Fibroblast of lung (primary cell): ENCODE measurements around the gene CDCA8. TPM values are rescaled to one million over a fixed set of nuclear protein-coding genes. Genes with fewer than 3 reads are reported as not detected.

Experiments used
- DNase-seq, 2 donors: peaks; one replicate each; pipeline versions ENCODE4 v3.0.0 to v3.0.0-alpha.2; 2010; ENCODE audit warnings: low read depth in 2 of 2
- H2AFZ ChIP-seq: 2 replicates; pipeline ENCODE4 v1.5.1; 2012; ENCODE audit warnings: low read length, control low read depth, inconsistent platforms
- H3K27ac ChIP-seq: 2 replicates; pipeline ENCODE4 v1.5.1; 2011; ENCODE audit warnings: low read length, control low read depth; ENCODE audit not compliant: insufficient read depth
- H3K27me3 ChIP-seq: 2 replicates; pipeline ENCODE4 v1.5.1; 2011; ENCODE audit warnings: mild to moderate bottlenecking, low read length; ENCODE audit not compliant: control insufficient read depth, insufficient read depth
- H3K36me3 ChIP-seq: 2 replicates; pipeline ENCODE4 v1.5.1; 2011; ENCODE audit warnings: low read length; ENCODE audit not compliant: control insufficient read depth, insufficient read depth
- H3K4me1 ChIP-seq: 2 replicates; pipeline ENCODE4 v1.5.1; 2011; ENCODE audit warnings: low read length; ENCODE audit not compliant: control insufficient read depth, insufficient read depth; ENCODE audit errors: extremely low read depth
- H3K4me2 ChIP-seq: 2 replicates; pipeline ENCODE4 v1.5.1; 2011; ENCODE audit warnings: low read length, control low read depth; ENCODE audit not compliant: insufficient read depth; ENCODE audit errors: extremely low read depth
- H3K4me3 ChIP-seq, 4 experiments: fragments of 200-600 bp in 1 of 4; sonication (generic) in 1 of 4; replicated peaks in 1 of 4; 2 replicates each; pipeline ENCODE4 v1.5.1; 2011 to 2016; ENCODE audit warnings: low read length in 4 of 4, low read depth in 3 of 4, mild to moderate bottlenecking in 3 of 4, control low read depth in 2 of 4, inconsistent platforms in 1 of 4, mixed read lengths in 1 of 4; ENCODE audit not compliant: insufficient read depth in 1 of 4; ENCODE audit errors: control extremely low read depth in 1 of 4
- H3K79me2 ChIP-seq: 2 replicates; pipeline ENCODE4 v1.5.1; 2012; ENCODE audit warnings: mild to moderate bottlenecking, low read length, inconsistent platforms; ENCODE audit not compliant: control insufficient read depth, insufficient read depth
- H3K9ac ChIP-seq: 2 replicates; pipeline ENCODE4 v1.5.1; 2011; ENCODE audit warnings: mild to moderate bottlenecking, low read length, control low read depth; ENCODE audit not compliant: insufficient read depth
- H3K9me3 ChIP-seq: 2 replicates; pipeline ENCODE4 v1.5.1; 2012; ENCODE audit warnings: low read depth, low read length; ENCODE audit not compliant: control insufficient read depth, insufficient read depth
- H4K20me1 ChIP-seq: 2 replicates; pipeline ENCODE4 v1.5.1; 2011; ENCODE audit warnings: low read length; ENCODE audit not compliant: control insufficient read depth, insufficient read depth; ENCODE audit errors: extremely low read depth
- CTCF ChIP-seq, 2 donors: IDR thresholded peaks in 1 of 2; conservative IDR thresholded peaks in 1 of 2; 1 replicate in 1 of 2; 2 replicates in 1 of 2; pipeline ENCODE4 v1.5.1; 2011 to 2012; ENCODE audit warnings: low read length in 2 of 2, control low read depth in 1 of 2, inconsistent platforms in 1 of 2, low read depth in 1 of 2, mild to moderate bottlenecking in 1 of 2
- EZH2 ChIP-seq: IDR thresholded peaks from 2 replicates; pipeline ENCODE4 v1.5.1; 2012; ENCODE audit warnings: low read length, control low read depth, mild to moderate bottlenecking; ENCODE audit errors: missing control alignments
- polyA plus RNA-seq, 2 donors: library from polyadenylated mRNA; depleted of rRNA in 1 of 2; stranded (reverse) in 1 of 2; unstranded in 1 of 2; fragments of >200 nt; gene quantifications; 2 replicates each; pipeline ENCODE4 v1.2.1, GENCODE V29; 2011 to 2012; ENCODE audit warnings: missing spikeins in 1 of 2
- total RNA-seq: library from RNA; depleted of rRNA; stranded (reverse); fragments of >200 nt; gene quantifications from 2 replicates; pipeline ENCODE4 v1.2.1, GENCODE V29; 2014

CDCA8 gene
- total and polyA plus RNA-seq, 2 donors (not counting 1 experiment from before 2014, with no cell fraction given), result 3.8 to 9.5 TPM

GRCh38 chr1:37741662-37742061 lies 49.3 kb downstream of the CDCA8 start:
- H3K9me3 ChIP-seq, result no peaks in the 10 kb centered on the region
- no peaks in the 10 kb centered on the region for H3K27me3 ChIP-seq
- no peak overlapping the region for H3K27ac ChIP-seq
- no peak overlapping the region for H3K4me2 ChIP-seq
- TF ChIP-seq EZH2 (no peak), CTCF (conservative IDR thresholded peaks at IDR 0.05 in 1 of 2, IDR thresholded peaks at IDR 0.05 in 1 of 2; ENCODE audit: low read depth in 1 of 2, low read length in 2 of 2) (no peak)
- no peaks in the 10 kb centered on the region for H3K4me1 ChIP-seq
- no peak overlapping the region for H3K4me3 ChIP-seq
- H3K9ac ChIP-seq, result no peak overlapping the region
- H2AFZ ChIP-seq, result no peak overlapping the region
- no peaks in the 10 kb centered on the region for H3K36me3 ChIP-seq
- H4K20me1 ChIP-seq, result no peaks in the 10 kb centered on the region
- DNase-seq, result no peak
- no peaks in the 10 kb centered on the region for H3K79me2 ChIP-seq

GRCh38 chr1:37746806-37747205 lies 54.5 kb downstream of the CDCA8 start:
- Histone ChIP-seq H3K4me1 (no peaks in the 10 kb centered on the region), H3K36me3 (no peaks in the 10 kb centered on the region), H3K4me2 (no peak overlapping the region), H3K9me3 (no peaks in the 10 kb centered on the region), H3K79me2 (no peaks in the 10 kb centered on the region), H4K20me1 (no peaks in the 10 kb centered on the region), H2AFZ (no peak overlapping the region), H3K27ac (no peak overlapping the region), H3K27me3 (no peaks in the 10 kb centered on the region), H3K4me3 (no peak overlapping the region), H3K9ac (no peak overlapping the region)
- DNase-seq, result no peak
- no peak for TF ChIP-seq CTCF (conservative IDR thresholded peaks at IDR 0.05 in 1 of 2, IDR thresholded peaks at IDR 0.05 in 1 of 2; ENCODE audit: low read depth in 1 of 2, low read length in 2 of 2)
- TF ChIP-seq EZH2, result no peak

- no peaks in the 10 kb centered on the region for H3K36me3 ChIP-seq
- TF ChIP-seq EZH2 (no peak), CTCF (conservative IDR thresholded peaks at IDR 0.05 in 1 of 2, IDR thresholded peaks at IDR 0.05 in 1 of 2; ENCODE audit: low read depth in 1 of 2, low read length in 2 of 2) (no peak)
- no peak overlapping the region for H3K4me3 ChIP-seq
- H3K4me1 ChIP-seq, result no peaks in the 10 kb centered on the region
- H3K27me3 ChIP-seq, result peaks cover 7% of the 10 kb centered on the region
- no peak overlapping the region for H3K9ac ChIP-seq
- no peak overlapping the region for H2AFZ ChIP-seq
- no peak overlapping the region for H3K4me2 ChIP-seq
- H3K9me3 ChIP-seq, result no peaks in the 10 kb centered on the region
- H3K27ac ChIP-seq, result no peak overlapping the region
- H4K20me1 ChIP-seq, result no peaks in the 10 kb centered on the region
- no peak for DNase-seq
- H3K79me2 ChIP-seq, result no peaks in the 10 kb centered on the region
Measured at GRCh38 chr1:37748565-37748964, 56.2 kb downstream of the CDCA8 start.
